Prostate gland (tissue), 2 donors: ENCODE measurements around the gene OR4C46. TPM values are rescaled to one million over a fixed set of nuclear protein-coding genes. Genes with fewer than 3 reads are reported as not detected.
"Not testable (repeated sequence)": the region's sequence is repeated elsewhere in the genome, so short reads cannot be mapped to it uniquely, and the experiment has no call there.

Experiments
- DNase-seq: peaks from one replicate; pipeline ENCODE4 v3.0.0-alpha.2; 2019; ENCODE audit warnings: low spot score
- H3K27ac ChIP-seq, 2 donors: fragments of 200-600 bp; sonication (generic); 2 replicates each; pipeline ENCODE4 v1.5.1; 2017 to 2019
- H3K27me3 ChIP-seq: fragments of 200-600 bp; sonication (generic); replicated peaks from 2 replicates; pipeline ENCODE4 v1.5.1; 2019; ENCODE audit not compliant: insufficient read depth
- H3K36me3 ChIP-seq, 2 donors: fragments of 200-600 bp; sonication (generic); 1 replicate in 1 of 2; 2 replicates in 1 of 2; pipeline versions ENCODE4 v1.5.1 to v1.8.1; 2017 to 2019
- H3K4me1 ChIP-seq: fragments of 200-600 bp; sonication (generic); replicated peaks from 2 replicates; pipeline ENCODE4 v1.5.1; 2019
- H3K4me3 ChIP-seq, 2 donors: fragments of 200-600 bp; sonication (generic); 2 replicates each; pipeline ENCODE4 v1.5.1; 2017 to 2019
- H3K9me3 ChIP-seq: fragments of 200-600 bp; sonication (generic); 2 replicates; pipeline ENCODE4 v1.5.1; 2017
- POLR2A ChIP-seq: fragments of 450-650 bp; IDR thresholded peaks from one replicate; pipeline ENCODE4 v1.6.1; 2016; ENCODE audit warnings: antibody characterized with exemption, mild to moderate bottlenecking
- POLR2AphosphoS5 ChIP-seq: sonication (generic); formaldehyde crosslinking; IDR thresholded peaks from one replicate; pipeline ENCODE4 v1.6.1; 2017; ENCODE audit warnings: antibody characterized with exemption
- WGBS: methylation state at CpG from one replicate; pipeline ENCODE4 v1.1.5; 2018; 5-methylcytosine and 5-hydroxymethylcytosine counted together
- intact Hi-C: fragments of 100-400 bp; cut with DNase I; formaldehyde crosslinking; loops from one replicate; pipeline ENCODE4 v1.14.2; 2022
- total RNA-seq, 2 donors: library from RNA; depleted of rRNA; stranded (reverse); fragments of >200 nt; gene quantifications; one replicate each; pipeline ENCODE4 v1.1.0, GENCODE V29; 2016
- TF ChIP-seq, protein P1 (sequence below), 4 experiments: fragments of 200-600 bp in 2 of 4; fragments of 450-650 bp in 2 of 4; sonication (generic) in 2 of 4; IDR thresholded peaks; 1 replicate in 3 of 4; 2 replicates in 1 of 4; pipeline ENCODE4 v1.5.1; 2016 to 2019; ENCODE audit warnings: antibody characterized with exemption in 4 of 4, mild to moderate bottlenecking in 2 of 4, moderate library complexity in 2 of 4

Gene OR4C46
- not detected for total RNA-seq

DNA sequence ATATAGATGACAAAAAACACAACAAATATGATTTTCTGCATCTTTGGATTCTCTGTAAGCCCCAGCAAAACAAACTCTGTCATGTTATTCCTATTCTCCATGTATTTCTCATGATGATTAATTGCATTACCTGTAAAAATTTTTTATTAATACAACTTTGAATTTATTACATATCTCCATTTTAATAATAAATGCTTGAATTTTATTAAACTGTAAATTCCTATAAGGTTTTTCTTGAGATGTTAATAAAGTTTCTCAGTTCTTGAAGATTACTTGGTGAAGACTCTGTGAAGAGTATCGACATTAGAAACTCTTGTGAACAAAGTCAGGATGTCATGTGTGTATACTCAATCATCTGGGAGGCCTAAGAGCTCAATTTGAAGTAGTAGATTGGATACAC is at the start of gene OR4C46:
Gene OR4C46, minus strand, starts transcription at position 101 of the 400 bp plus-strand sequence. Its CDS starts 0 bp downstream, at position 101.
- WGBS = 66% methylated on average over 1 of the region's 1 CpG
- no peaks in the 10 kb centered on the region for H3K27me3 ChIP-seq
- H3K4me1 ChIP-seq = no peaks in the 10 kb centered on the region
- H3K36me3 ChIP-seq = no peaks in the 10 kb centered on the region
- H3K27ac ChIP-seq = no peak within 1 kb of the TSS
- H3K4me3 ChIP-seq = no peak within 1 kb of the TSS
- DNase-seq = no peak
- TF ChIP-seq, protein P1, sequence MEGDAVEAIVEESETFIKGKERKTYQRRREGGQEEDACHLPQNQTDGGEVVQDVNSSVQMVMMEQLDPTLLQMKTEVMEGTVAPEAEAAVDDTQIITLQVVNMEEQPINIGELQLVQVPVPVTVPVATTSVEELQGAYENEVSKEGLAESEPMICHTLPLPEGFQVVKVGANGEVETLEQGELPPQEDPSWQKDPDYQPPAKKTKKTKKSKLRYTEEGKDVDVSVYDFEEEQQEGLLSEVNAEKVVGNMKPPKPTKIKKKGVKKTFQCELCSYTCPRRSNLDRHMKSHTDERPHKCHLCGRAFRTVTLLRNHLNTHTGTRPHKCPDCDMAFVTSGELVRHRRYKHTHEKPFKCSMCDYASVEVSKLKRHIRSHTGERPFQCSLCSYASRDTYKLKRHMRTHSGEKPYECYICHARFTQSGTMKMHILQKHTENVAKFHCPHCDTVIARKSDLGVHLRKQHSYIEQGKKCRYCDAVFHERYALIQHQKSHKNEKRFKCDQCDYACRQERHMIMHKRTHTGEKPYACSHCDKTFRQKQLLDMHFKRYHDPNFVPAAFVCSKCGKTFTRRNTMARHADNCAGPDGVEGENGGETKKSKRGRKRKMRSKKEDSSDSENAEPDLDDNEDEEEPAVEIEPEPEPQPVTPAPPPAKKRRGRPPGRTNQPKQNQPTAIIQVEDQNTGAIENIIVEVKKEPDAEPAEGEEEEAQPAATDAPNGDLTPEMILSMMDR (IDR thresholded peaks at IDR 0.05) = no peak
- TF ChIP-seq POLR2AphosphoS5 (no peak), POLR2A (no peak)
- intact Hi-C loops = no loop called here
- no peaks in the 10 kb centered on the region for H3K9me3 ChIP-seq

DNA sequence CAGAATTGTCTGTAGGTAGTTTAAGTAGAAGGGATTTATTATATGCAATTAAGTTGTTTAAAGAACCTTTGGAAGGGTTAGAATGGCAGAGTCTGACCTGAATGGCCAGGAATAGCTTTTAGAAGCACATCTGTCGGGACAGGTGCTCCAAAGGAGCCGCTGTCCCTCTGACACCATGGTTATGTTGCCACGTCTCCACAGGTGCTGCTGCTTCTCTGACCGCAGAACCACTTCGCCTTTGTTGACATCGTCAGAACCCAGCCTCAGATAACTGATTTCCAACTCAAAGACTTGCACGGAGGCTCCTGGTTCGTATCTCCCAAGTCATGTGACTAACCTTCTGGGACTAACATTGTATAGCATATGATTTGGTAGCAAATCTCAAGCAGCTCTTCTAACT is 41.8 kb upstream of the OR4C46 start:
- H3K4me3 ChIP-seq, H3K36me3 ChIP-seq, H3K27me3 ChIP-seq, H3K27ac ChIP-seq, H3K9me3 ChIP-seq, H3K4me1 ChIP-seq, DNase-seq, intact Hi-C loops: not testable (repeated sequence)
- 60% methylated on average over 8 of the region's 8 CpGs for WGBS

DNA sequence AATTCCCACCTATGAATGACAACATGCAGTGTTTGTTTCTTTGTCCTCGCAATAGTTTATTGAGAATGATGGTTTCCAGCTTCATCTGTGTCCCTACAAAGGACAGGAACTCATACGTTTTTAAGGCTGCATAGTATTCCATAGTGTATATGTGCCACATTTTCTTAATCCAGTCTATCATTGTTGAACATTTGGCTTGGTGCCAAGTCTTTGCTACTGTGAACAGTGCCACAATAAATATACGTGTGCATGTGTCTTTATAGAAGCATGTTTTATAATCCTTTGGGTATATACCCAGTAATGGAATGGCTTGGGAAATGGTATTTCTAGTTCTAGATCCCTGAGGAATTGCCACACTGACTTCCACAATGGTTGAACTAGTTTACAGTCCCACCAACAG is 42.4 kb downstream of the OR4C46 start:
- H3K4me3 ChIP-seq, H3K9me3 ChIP-seq, DNase-seq, H3K27ac ChIP-seq, H3K4me1 ChIP-seq, intact Hi-C loops, H3K36me3 ChIP-seq, H3K27me3 ChIP-seq: not testable (repeated sequence)
- 73% methylated on average over 3 of the region's 3 CpGs for WGBS

DNA sequence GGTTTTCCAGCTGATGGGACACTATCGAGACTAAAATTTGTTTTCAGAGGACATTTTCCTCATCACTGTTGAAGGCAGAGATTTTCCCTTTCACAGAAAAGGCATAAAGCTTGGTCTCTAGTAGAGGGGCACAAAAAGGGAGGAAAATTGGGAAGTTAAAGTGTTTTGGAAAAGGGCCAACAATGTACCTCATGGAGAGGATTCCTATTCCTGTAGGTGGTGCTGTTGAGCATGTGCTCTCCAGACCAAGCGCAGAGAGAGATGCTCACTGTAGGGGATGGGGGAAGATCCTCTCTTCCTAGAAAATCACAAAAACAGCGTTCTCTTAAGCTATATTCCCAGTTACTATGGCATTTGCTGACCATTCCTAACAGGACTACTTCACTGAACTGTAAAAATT is 44.9 kb downstream of the OR4C46 start:
- H3K4me1 ChIP-seq = no peaks in the 10 kb centered on the region
- no peaks in the 10 kb centered on the region for H3K27me3 ChIP-seq
- TF ChIP-seq POLR2AphosphoS5 = no peak
- TF ChIP-seq, protein P1 (IDR thresholded peaks at IDR 0.05) = no peak
- no peak for TF ChIP-seq POLR2A
- no peak overlapping the region for H3K4me3 ChIP-seq
- intact Hi-C loops = no loop called here
- 56% methylated on average over 3 of the region's 3 CpGs for WGBS
- no peaks in the 10 kb centered on the region for H3K9me3 ChIP-seq
- H3K36me3 ChIP-seq = no peaks in the 10 kb centered on the region
- no peak for DNase-seq
- no peak overlapping the region for H3K27ac ChIP-seq

DNA sequence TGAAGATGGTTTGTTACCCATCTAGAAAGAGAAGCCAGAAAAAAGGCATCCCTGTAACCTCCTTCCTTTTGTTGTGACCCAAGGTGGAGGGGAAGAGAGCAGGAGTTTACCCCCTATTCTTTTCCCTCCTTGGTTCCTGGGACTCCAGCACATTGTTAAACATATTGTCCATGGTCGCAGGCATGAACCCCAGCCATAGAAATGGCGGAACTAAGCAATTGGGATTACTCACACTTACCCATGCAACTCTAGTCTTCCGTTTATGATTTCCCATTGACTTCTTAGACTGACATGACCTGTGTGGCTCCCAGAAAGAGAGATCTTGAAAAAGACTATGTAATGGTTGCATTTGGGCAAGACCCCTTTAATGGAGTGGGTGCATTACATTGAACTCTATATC is 45.4 kb downstream of the OR4C46 start:
- H3K27ac ChIP-seq = no peak overlapping the region
- H3K4me3 ChIP-seq = no peak overlapping the region
- no peaks in the 10 kb centered on the region for H3K4me1 ChIP-seq
- intact Hi-C loops = no loop called here
- DNase-seq = no peak
- no peaks in the 10 kb centered on the region for H3K9me3 ChIP-seq
- no peaks in the 10 kb centered on the region for H3K36me3 ChIP-seq
- TF ChIP-seq POLR2AphosphoS5 (no peak), POLR2A (no peak)
- TF ChIP-seq, protein P1 (IDR thresholded peaks at IDR 0.05) = no peak
- WGBS = 63% methylated on average over 3 of the region's 3 CpGs
- no peaks in the 10 kb centered on the region for H3K27me3 ChIP-seq

Other genes with a start within 250 kb of the OR4C46 start
- not detected for gene OR4A5, start 102.8 kb upstream of the OR4C46 start, total RNA-seq